Stimulated activated CD4-positive, alpha-beta T cell treated with anti-CD3 and anti-CD28 coated beads, Interleukin-12 subunit alpha, Interleukin-12 subunit beta, amount 100 ng/mL, for 4 hours (primary cell): ENCODE results near the gene MTARC2.
A peak's percentile ranks its signal among the peaks of the same experiment; 100 is the strongest.
"Not testable (repeated sequence)": the region's sequence is repeated elsewhere in the genome, so short reads cannot be mapped to it uniquely, and the experiment has no call there.

Experiments
- DNase-seq: peaks from one replicate; pipeline ENCODE4 v3.0.0-alpha.2; 2020

MTARC2 gene

GRCh38 chr1:220732621-220733020, 15.5 kb upstream of the MTARC2 start:
- DNase-seq = no peak

DNA sequence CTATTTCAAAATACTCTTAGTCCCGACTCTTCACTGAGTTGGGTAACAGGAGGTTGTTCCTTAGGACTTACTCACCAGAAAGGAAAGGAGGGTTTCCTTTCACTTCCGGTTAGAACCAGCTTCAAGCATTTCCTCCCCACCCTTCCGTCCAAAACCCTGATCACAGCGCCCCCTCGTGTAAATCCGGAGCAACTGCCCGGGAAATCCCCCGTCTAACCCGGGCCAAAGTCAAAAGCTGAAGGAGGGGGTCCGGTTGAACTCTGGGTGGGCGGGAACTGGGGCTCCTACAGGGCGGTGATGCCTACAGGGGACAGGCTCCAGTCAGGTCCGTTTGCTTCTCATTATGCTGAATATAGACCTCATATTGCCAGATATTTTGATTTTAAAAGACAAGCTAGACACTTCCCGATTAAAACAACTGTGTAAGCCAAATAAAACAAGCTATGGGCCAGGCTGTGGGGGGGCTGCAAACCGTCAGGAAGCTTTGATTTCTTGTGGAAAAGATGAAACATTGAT, 15.0 kb upstream of the MTARC2 start:
- peak; percentile 66 for DNase-seq

DNA sequence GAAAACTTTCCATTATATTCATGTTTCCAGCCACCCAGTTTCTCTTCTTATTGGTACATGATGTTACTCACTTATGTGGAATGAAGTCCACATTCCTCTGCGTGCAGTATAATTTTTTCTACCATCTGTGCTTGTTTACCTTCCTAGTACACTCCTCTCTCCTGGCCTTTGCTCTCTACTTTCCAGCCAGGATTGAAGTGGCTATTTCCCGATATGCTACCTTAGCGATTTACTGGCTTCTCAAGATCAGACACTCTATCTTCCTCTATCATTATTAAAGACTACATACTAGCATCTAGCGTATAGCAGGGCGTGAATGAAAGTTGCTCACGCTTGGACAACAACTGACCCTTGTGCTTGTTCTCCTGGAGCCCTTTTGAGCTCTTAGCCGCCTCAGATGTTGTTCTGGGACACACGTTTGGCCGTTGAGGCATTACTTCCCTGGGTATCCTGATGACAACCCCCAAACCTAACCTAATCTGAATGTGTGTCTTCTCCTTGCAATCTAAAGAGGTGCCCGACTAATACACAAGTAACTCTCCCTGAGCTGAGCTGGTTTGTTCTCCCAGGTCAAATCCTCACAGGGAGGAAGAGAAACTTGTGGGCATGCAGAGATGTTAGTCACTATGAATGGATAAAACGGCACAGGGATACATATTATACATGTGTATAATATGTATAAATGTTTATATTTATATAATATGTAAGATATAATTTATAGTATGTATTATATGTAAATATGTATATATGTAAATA, 13.4 kb upstream of the MTARC2 start:
- DNase-seq = no peak

DNA sequence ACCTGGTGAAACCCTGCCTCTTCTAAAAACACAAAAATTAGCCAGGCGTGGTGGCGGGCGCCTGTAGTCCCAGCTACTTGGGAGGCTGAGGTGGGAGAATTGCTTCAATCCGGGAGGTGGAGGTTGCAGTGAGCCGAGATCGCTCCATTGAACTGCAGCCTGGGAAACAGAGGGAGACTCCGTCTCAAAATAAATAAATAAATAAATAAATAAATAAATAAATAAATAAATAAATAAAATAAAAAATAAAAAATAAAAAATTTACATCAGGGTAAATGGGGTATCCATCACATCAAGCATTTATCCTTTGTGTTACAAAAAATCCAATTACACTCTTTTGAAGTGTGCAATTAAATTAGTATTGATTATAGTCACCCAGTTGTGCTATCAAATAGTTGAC, 11.8 kb upstream of the MTARC2 start:
- not testable (repeated sequence) for DNase-seq

GRCh38 chr1:220741349-220741748, 6.8 kb upstream of the MTARC2 start:
- no peak for DNase-seq

- no peak for DNase-seq
Measured at GRCh38 chr1:220741825-220742224, 6.3 kb upstream of the MTARC2 start.

GRCh38 chr1:220742520-220742919, 5.6 kb upstream of the MTARC2 start:
- no peak for DNase-seq

- no peak for DNase-seq
Measured at GRCh38 chr1:220746851-220747250, 1.3 kb upstream of the MTARC2 start.

DNA sequence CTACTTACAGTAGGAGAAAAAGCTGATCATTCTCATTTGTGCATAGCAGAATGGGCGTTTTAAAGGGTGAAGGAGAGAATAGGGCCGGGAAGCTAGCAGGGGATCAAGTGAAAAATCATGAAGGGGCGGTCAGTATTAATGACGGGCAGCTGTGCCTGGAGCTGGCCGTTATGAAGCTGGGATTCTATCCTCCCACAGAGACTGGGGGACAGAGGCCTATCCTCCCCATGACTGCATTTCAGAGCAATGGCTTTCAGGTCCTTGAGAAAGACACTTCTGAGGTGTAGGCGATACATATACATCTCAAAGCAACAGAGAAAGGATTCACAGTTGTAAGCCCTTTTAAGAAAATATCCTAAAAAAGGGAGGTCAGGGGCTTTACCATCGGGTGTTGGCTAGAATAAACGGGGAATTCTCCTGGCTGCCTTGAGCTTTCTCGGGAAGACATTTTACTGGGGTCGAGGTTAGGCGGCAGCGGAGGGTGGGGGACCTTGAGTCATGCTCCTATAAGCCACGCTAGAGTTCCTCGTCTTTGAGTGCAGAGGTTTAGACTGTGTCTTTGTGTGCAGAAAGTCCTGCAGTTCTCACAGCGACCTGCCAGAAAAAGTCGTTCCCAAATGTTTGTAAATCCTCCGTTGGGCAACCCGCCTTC, 559 bp upstream of the MTARC2 start:
- no peak for DNase-seq

- DNase-seq = no peak
Measured at GRCh38 chr1:220748936-220749335, 814 bp downstream of the MTARC2 start.

DNA sequence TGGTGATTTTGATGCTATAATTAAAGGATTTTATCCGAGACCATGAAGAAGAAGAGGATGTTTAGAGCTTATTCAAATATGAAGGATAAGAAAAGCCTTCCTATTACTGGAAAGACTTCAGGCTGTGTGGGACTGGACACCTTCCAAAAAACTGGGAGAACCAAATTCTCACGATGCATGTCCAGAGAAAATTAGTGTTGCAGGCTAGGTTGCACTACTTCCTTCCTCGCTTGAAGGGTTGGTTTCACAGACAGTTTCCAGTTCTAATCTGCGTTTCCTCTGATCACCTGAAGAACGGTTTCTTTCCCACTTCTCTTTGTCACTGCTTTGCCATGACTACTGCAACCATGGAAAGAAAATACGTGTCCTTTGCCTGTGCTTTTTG, 2.0 kb downstream of the MTARC2 start:
- no peak for DNase-seq

GRCh38 chr1:220751111-220751510, 3.0 kb downstream of the MTARC2 start:
- no peak for DNase-seq

DNA sequence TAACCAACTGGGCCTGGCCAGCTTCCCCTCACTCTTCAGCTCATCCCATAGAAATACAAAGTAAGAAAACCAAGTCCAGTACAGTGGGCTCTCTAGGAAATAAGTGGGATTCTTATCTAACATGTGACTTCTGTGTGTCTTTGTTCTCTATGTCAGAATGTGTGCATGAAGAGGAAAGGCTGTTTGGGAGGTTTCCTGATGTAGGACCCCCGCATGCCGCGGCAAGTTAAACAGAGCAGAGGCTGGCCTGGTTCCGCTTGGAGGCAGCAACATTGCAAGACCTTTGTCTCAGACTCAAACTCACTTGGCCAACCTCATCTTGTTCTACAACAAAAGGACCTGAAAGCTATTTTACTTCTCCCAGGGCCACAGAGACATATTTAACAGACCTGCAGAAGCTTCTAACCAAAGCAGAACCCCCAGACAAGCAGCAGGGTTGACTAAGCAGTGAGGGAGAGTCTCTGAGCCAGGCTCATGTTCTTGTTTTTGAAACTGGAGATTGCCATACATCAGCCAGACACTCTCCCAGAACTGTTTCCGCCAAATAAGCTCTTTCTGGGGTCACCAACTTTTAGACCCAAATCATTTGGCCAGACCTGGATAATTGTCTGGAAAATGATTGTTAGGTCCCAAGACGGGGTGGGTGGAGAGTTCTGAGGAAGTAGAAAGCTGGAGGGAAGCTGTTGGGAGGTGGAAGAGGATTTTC, 6.2 kb downstream of the MTARC2 start:
- DNase-seq = no peak

DNA sequence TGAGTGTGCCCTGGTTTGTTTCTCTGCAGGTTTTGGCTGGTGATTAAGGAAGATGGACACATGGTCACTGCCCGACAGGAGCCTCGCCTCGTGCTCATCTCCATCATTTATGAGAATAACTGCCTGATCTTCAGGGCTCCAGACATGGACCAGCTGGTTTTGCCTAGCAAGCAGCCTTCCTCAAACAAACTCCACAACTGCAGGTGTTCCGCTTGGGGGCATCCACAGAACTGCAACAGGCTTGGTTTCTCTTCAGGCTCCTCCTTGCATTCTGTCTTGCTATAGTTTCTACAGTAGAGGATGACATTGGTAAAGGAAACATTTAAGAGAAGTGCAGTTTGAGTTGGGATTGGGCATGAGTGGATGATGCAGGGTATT, 6.8 kb downstream of the MTARC2 start:
- DNase-seq = no peak

DNA sequence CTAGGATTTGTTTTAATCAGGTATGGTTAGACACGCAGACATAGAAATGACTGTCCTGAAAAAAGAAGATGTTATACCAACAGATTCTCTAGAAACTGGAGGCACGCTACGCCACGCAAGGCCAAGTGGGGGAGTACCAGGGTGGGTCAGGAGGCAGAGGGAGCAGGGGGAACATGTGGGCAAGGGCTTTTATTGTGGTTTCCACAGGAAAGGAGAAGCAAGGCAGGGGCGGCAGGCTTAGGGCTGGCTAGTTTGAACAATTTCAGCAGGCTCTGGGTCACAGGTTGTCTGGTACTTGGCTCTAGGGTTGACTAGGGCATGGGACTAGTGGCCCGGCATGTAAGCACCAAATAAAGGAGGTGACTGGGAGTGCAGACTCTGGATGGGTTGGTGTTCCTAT, 7.2 kb downstream of the MTARC2 start:
- DNase-seq = no peak

GRCh38 chr1:220757441-220757840, 9.3 kb downstream of the MTARC2 start:
- no peak for DNase-seq

- DNase-seq = no peak
Measured at GRCh38 chr1:220759147-220759546, 11.0 kb downstream of the MTARC2 start.

DNA sequence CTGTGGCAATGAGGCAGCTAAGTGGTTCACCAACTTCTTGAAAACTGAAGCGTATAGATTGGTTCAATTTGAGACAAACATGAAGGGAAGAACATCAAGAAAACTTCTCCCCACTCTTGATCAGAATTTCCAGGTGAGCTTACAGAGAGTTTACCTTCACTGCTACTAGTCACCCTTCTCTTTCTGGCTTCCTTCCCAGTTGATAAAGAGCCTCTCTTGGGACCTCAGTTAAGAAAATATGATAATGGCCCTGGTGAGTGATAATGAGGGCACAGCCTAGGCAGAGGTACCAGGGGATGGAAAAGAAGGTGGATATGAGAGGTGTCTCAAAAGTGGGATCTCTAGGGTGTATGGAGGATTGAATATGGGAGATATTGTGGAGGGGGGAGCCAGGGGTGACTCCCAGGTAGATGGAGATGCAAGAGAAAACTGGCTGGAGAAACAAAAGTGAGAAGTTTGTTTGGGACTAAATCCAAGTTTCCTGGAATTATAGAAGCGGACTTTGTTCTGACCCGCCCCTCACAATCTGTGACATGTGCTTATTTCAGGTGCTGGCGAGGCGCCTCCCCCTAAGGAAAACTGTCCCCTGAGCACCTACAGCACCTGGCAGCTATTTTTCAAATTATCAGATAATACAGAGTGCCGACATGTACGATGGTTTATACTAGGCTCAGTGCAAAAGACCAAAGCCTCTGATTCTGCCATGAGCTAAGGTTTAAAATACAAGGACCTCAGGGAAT, 13.7 kb downstream of the MTARC2 start:
- no peak for DNase-seq

DNA sequence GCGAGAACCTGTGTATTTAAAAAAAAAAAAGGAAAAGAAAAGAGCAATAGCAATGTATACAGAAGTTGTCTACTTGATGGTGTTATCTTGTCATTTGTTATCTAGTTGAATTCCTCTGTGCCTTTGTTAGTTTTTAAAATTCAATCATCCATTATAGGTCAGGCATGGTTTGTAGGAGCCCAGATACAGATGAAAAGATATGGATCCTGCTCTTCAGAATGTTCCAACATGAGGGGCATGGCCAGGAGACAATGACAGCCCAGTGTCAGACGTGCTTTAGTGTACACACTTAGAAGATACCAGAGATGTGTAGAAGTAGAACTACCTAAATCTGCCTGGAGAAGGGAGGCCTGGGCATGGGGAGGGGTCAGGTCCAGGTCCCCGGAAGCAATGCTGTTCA, 16.6 kb downstream of the MTARC2 start:
- DNase-seq = no peak

DNA sequence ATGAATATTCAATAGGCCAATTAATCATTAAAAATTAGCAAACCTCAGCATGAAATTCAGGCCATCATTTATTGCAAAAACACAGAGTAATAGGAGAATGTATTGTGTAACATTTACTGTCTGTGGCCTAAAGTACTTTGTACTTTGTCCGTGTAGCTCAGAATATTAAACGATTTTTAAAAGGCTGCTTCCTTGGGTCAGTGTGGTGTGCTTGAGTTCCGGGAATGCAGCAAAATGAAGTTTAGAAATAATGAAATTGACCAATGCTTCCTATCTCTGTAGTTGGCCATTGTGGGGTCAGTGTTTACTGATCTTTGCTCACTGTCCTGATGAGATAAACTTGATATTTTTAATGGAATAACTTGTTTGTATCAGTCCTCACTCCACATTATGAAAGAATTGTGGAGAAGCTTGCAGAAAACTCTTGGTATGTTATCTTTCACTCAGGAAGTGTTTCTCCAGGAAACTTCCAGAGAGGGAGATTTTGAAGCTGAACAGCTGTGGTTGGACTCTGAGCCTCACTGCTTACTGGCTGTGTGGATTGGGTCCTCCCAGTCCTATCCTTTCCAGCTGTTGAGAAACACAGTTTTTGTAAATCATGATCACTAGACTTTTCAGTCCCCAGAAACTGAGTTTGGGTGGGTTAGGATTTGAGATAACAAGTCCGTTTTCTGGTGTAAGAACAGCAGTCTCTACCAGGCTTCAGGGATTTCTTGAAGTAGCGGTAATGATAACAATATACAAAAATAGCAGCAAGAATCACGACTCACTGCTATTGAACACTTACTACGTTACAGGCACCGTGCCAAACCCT, 19.4 kb downstream of the MTARC2 start:
- no peak for DNase-seq

- no peak for DNase-seq
Measured at GRCh38 chr1:220768126-220768601, 20.0 kb downstream of the MTARC2 start.

DNA sequence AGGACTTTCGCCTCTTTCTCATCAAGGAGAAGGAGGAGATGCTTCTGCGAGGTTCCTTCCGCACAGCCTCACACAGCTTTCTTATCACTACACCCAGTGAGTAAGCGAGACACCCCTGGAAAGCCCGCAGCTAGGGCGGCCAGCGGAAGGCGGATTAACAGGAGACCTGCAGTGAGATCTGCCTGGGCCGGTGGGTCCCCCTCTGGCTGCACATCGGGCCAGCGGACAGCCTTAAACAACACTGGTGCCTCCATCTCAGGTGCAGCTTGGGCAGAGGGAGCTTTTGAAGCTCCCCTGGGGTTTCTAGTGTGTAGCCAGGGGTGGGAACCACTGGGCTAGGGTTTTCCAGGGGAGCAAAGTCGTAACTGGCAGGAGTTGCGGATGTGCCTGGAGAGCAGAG, 21.1 kb downstream of the MTARC2 start:
- no peak for DNase-seq
